ENCODE results near the gene ARMS2. TPM values are rescaled to one million over a fixed set of nuclear protein-coding genes. Genes with fewer than 3 reads are reported as not detected.

Gene ARMS2
- total and polyA plus RNA-seq, 12 donors, result 0.33 to 1.3 (median 0.94) TPM; not detected in 8

DNA sequence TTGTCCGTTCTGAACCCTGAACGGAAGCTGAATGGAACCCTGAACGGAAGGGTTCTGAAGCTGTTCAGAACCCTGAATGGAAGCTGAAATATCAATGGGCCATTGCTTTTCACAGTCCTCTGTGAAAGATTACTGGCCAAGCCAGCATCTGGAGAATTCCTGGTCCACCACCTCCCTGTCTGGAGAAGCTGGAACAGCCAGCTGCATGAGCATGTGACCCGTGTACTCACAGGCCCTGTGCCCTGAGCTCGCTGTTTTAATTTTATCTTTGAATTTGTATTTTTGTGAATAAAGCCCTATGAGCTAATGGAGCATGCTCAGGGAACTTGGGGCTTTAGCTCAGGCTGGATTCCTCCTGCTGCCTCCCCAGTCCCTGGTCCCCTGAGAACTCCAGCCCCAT lies 44.1 kb downstream of the ARMS2 start:
- Histone ChIP-seq H3K4me1 (peaks cover 6 to 67% (median 49%) of the 10 kb centered on the region in 9 donors), H3K4me3 (no peak overlapping the region), H3K27me3 (no peaks in the 10 kb centered on the region), H3K36me3 (peaks cover 0 to 18% (median 0%) of the 10 kb centered on the region in 9 donors), H3K27ac (peak overlapping the region; percentile 3 to 76 (median 58)), H3K9me3 (no peaks in the 10 kb centered on the region)
- TF ChIP-seq CTCF (IDR thresholded peaks at IDR 0.05), result no peak
- WGBS, 2 donors, result 55 to 61% methylated on average over 5 of the region's 5 CpGs
- DNase-seq (peak in 1 of 2 donors; percentile 44), ATAC-seq (peak; percentile 59 to 82 (median 74))
- intact Hi-C loops (cut with DNase I), result loop anchor here in 3 of 10 donors (5.0 kb wide), 1 partner anchor 36 kb away; the partner anchor contains the start of gene HTRA1 (in 3 of the 3)

DNA sequence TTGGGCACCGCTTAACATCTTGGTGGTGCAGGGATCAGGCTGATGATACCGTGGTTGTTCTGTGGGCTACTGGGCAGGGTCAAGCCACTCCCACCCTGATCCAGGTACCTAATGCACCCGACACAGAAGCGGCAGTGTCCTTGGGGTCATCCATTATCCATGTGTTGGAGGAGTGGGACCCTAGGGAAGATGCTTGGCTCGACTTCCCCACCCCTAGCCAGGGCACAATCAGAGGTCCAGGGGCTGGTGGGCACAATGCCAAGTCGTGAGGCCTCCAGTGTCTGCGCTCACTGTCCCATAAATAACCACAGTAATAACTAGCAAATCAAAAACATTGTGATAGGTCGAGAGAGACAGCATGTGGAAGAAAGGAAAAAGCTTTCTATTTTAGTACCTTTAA lies 44.6 kb downstream of the ARMS2 start:
- Histone ChIP-seq H3K9me3 (no peaks in the 10 kb centered on the region), H3K36me3 (peaks cover 0 to 22% (median 0%) of the 10 kb centered on the region in 9 donors), H3K27ac (peak overlapping the region; percentile 3 to 76 (median 58)), H3K27me3 (no peaks in the 10 kb centered on the region), H3K4me3 (no peak overlapping the region), H3K4me1 (peaks cover 7 to 64% (median 49%) of the 10 kb centered on the region in 9 donors)
- no peak for TF ChIP-seq CTCF (IDR thresholded peaks at IDR 0.05)
- WGBS, 2 donors, result 51 to 56% methylated on average over 8 of the region's 8 CpGs
- ATAC-seq (peak in 7 of 8 donors; percentile 5 to 64 (median 29)), DNase-seq (peak; percentile 50 to 52)
- intact Hi-C loops (cut with DNase I), result loop anchor here in 3 of 10 donors (5.0 kb wide), 1 partner anchor 37 kb away; the partner anchor contains the start of gene HTRA1 (in 3 of the 3)

DNA sequence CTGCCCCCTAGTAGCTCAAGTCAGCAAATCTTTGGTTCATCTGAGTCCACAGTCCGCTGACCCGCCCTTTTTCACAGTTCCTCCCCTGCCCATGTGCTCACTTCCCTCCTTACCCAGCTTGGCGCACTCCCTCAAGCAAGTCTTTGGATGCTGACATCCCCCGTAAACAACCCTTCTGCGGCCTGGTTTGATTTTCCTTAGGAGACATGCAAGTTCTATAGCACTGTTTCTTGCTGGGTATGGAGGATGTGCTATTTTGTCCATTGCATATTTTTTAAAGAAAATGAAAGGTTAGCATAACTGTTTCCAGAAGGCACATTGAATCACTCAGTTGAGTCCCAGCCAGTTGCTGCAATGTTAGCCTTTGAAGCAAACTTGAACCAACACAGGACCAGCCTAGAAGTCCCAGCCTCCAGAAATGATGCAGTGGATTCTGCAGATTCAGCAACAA lies 45.1 kb downstream of the ARMS2 start:
- ATAC-seq (peak; percentile 29 to 74 (median 56)), DNase-seq (peak in 1 of 2 donors; percentile 40)
- Histone ChIP-seq H3K4me3 (no peak overlapping the region), H3K36me3 (peaks cover 0 to 18% (median 0%) of the 10 kb centered on the region in 9 donors), H3K27me3 (no peaks in the 10 kb centered on the region), H3K4me1 (peaks cover 11 to 64% (median 46%) of the 10 kb centered on the region in 9 donors), H3K27ac (peak overlapping the region in 8 of 10 donors; percentile 3 to 76 (median 62)), H3K9me3 (no peaks in the 10 kb centered on the region)
- intact Hi-C loops (cut with DNase I), result loop anchor here in 3 of 10 donors (5.0 kb wide), 1 partner anchor 37 kb away; the partner anchor contains the start of gene HTRA1 (in 3 of the 3)
- 58 to 59% methylated on average over 5 of the region's 5 CpGs for WGBS, 2 donors
- no peak for TF ChIP-seq CTCF (IDR thresholded peaks at IDR 0.05)

DNA sequence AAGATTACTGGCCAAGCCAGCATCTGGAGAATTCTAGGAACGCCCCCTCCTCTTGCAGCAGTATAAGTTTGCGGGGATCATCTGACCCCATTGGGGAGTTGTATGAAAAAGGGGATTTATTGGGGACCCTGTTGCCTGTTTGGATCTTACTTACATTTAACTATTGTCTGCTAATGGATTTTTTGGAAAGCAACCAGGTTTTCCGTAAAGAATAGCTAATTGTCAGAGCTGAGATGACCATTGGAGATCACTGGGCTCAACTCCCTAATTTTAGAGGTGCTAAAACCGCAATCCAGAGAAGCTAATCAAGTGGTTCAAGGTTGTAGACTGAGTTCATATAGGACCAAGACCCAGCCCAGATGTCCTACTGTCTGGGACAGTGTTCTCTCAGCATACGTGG lies 45.7 kb downstream of the ARMS2 start:
- H3K36me3 ChIP-seq, result peaks cover 0 to 14% (median 0%) of the 10 kb centered on the region in 9 donors
- no peak for DNase-seq
- WGBS, 2 donors, result 71 to 75% methylated on average over 5 of the region's 5 CpGs
- H3K4me1 ChIP-seq, result peaks cover 11 to 64% (median 48%) of the 10 kb centered on the region in 9 donors
- intact Hi-C loops (cut with DNase I), result loop anchor here in 1 of 10 donors (5.0 kb wide), 1 partner anchor 38 kb away; the partner anchor contains the start of gene HTRA1
- ATAC-seq, result no peak
- H3K4me3 ChIP-seq, result no peak overlapping the region
- H3K9me3 ChIP-seq, result no peaks in the 10 kb centered on the region
- H3K27ac ChIP-seq, result peak overlapping the region in 2 of 10 donors; percentile 59 to 76
- H3K27me3 ChIP-seq, result no peaks in the 10 kb centered on the region
- no peak for TF ChIP-seq CTCF (IDR thresholded peaks at IDR 0.05)
